CD4-positive, alpha-beta T cell (primary cell): ENCODE data around the gene UBTD1. TPM values are rescaled to one million over a fixed set of nuclear protein-coding genes. Genes with fewer than 3 reads are reported as not detected.

ENCODE experiments used
- ATAC-seq: fragments of 200-7000 bp; cut with Tn5 transposase; one replicate; pipeline ENCODE4 v1.10.0; 2022; ENCODE audit warnings: mild to moderate bottlenecking; ENCODE audit not compliant: poor library complexity
- CTCF ChIA-PET: fragments of 350-600 bp; sonication (Branson Sonifier 250); formaldehyde crosslinking; loops from one replicate; lab custom pipeline; 2021; ENCODE audit warnings: antibody characterized with exemption, inconsistent platforms; lab: Charles Lee
- POLR2A ChIA-PET: fragments of 350-600 bp; sonication (Branson Sonifier 250); formaldehyde crosslinking; loops from one replicate; lab custom pipeline; 2021; ENCODE audit warnings: antibody characterized with exemption, inconsistent platforms; lab: Charles Lee
- DNase-seq, 14 experiments: peaks; one replicate each; pipeline ENCODE4 v3.0.0-alpha.2; 2013 to 2020; ENCODE audit warnings: mixed read lengths in 2 of 14
- H3K27ac ChIP-seq, 2 donors: one replicate each; pipeline versions ENCODE4 v1.5.1 to v1.7.0; 2013; ENCODE audit warnings: low read length in 2 of 2, low read depth in 1 of 2, mild to moderate bottlenecking in 1 of 2
- H3K27me3 ChIP-seq, 2 experiments: 1 replicate in 1 of 2; 2 replicates in 1 of 2; pipeline versions ENCODE4 v1.6.1 to v1.7.0; 2013; ENCODE audit warnings: low read length in 2 of 2, control low read depth in 1 of 2, mild to moderate bottlenecking in 1 of 2, moderate library complexity in 1 of 2; ENCODE audit not compliant: insufficient read depth in 2 of 2, control insufficient read depth in 1 of 2
- H3K36me3 ChIP-seq: one replicate; pipeline ENCODE4 v1.6.1; 2013; ENCODE audit warnings: low read length, control low read depth; ENCODE audit not compliant: insufficient read depth
- H3K4me1 ChIP-seq: one replicate; pipeline ENCODE4 v1.6.1; 2013; ENCODE audit warnings: low read length, control low read depth; ENCODE audit not compliant: insufficient read depth
- H3K4me3 ChIP-seq: one replicate; pipeline ENCODE4 v1.5.1; 2013; ENCODE audit warnings: mild to moderate bottlenecking, low read length, moderate library complexity
- H3K9me3 ChIP-seq, 2 experiments: 1 replicate in 1 of 2; 2 replicates in 1 of 2; pipeline versions ENCODE4 v1.6.1 to v1.7.0; 2013; ENCODE audit warnings: low read length in 2 of 2, mild to moderate bottlenecking in 2 of 2, control low read depth in 1 of 2, moderate library complexity in 1 of 2; ENCODE audit not compliant: control insufficient read depth in 1 of 2, insufficient read depth in 1 of 2
- H3K27ac Mint-ChIP-seq: one replicate; pipeline ENCODE4 v1.8.0; 2020; ENCODE audit warnings: mixed read lengths
- H3K27me3 Mint-ChIP-seq: one replicate; pipeline ENCODE4 v1.8.0; 2021; ENCODE audit warnings: mixed read lengths
- H3K36me3 Mint-ChIP-seq: one replicate; pipeline ENCODE4 v1.8.0; 2021; ENCODE audit warnings: low read depth, mixed read lengths
- H3K4me1 Mint-ChIP-seq: one replicate; pipeline ENCODE4 v1.8.0; 2021; ENCODE audit warnings: low read depth, mixed read lengths
- H3K4me3 Mint-ChIP-seq: one replicate; pipeline ENCODE4 v1.8.0; 2020; ENCODE audit warnings: mild to moderate bottlenecking, mixed read lengths
- H3K9me3 Mint-ChIP-seq: one replicate; pipeline ENCODE4 v1.8.0; 2020; ENCODE audit warnings: mixed read lengths
- CTCF ChIP-seq: fragments of 200-600 bp; IDR thresholded peaks from one replicate; pipeline ENCODE4 v1.8.0; 2022; ENCODE audit warnings: antibody characterized with exemption, mild to moderate bottlenecking
- intact Hi-C, 2 experiments: fragments of 100-400 bp; cut with DNase I in 1 of 2; cut with micrococcal nuclease in 1 of 2; formaldehyde crosslinking; loops; one replicate each; pipeline versions ENCODE4 v1.15.1 to v1.9.0; 2023 to 2025; cut with DNase I, micrococcal nuclease
- total RNA-seq, 174 experiments: library from RNA in 2 of 174; stranded (reverse) in 2 of 174; gene quantifications; one replicate each; pipeline ENCODE4 v1.2.3 and lab custom pipeline; 2021 to 2026

UBTD1 gene
- total RNA-seq, 2 experiments from 2014 or later: 0.56 to 0.80 TPM

GRCh38 chr10:97540669-97541500 is 42.2 kb downstream of the UBTD1 start:
- ATAC-seq (no peak), DNase-seq (no peak)
- H3K9me3 Mint-ChIP-seq: no peaks in the 10 kb centered on the region
- H3K27ac Mint-ChIP-seq: no peak overlapping the region
- Histone ChIP-seq H3K27me3 (no peaks in the 10 kb centered on the region), H3K9me3 (no peaks in the 10 kb centered on the region), H3K27ac (no peak overlapping the region), H3K4me3 (no peak overlapping the region), H3K4me1 (peaks cover 10% of the 10 kb centered on the region), H3K36me3 (no peaks in the 10 kb centered on the region)
- POLR2A ChIA-PET: no interaction called here
- H3K27me3 Mint-ChIP-seq: no peaks in the 10 kb centered on the region
- no peaks in the 10 kb centered on the region for H3K4me1 Mint-ChIP-seq
- CTCF ChIA-PET: no interaction called here
- intact Hi-C loops: loop anchor here in 1 of 2 experiments (5.0 kb wide), 1 partner anchor 34 kb away; no protein-coding TSS in a partner anchor
- no peak overlapping the region for H3K4me3 Mint-ChIP-seq
- no peaks in the 10 kb centered on the region for H3K36me3 Mint-ChIP-seq
- TF ChIP-seq CTCF: no peak

DNA sequence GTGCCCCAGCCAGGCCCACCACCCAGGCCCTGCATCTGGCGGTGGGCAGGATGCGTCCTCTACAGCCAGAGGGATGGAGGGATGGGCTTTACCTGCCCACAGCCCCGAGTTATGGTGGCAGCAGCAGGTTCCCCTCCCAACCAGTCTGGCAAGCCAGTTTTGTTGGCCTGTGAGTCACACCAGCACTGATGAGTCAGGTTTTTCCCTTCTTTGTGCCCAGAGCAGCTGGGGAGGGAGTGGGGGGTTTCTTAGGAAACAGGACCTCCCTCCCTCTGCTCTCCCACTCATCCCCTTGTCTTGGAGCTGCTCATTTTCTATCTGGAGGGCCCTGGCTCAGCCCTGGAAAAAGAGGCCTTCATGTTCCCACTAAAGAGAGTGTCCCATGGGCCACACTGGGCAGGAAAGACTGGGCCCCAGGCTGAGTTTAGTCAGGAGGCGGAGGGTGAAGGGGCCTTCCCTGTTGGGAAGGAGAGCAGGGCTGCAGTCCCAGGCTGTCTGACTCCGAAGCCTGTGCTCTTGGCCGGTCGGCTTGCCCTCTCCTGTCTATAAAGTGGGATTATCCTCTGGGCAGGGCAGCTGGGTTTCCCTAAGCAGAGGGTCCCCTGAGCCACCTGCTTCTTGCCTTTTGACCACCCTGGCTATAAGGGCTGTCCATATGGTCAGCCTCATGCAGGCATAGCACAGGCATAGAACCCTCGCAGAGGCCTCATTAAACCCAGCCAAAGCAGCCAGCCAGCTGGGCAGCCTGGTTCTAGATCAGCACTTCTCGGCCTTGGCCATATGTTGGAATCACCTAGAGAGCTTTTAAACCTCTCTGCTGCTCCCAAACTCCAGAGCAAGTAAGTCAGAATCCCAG is 43.7 kb downstream of the UBTD1 start:
- Mint-ChIP-seq H3K4me1 (no peaks in the 10 kb centered on the region), H3K27me3 (no peaks in the 10 kb centered on the region), H3K36me3 (no peaks in the 10 kb centered on the region), H3K4me3 (no peak overlapping the region), H3K9me3 (no peaks in the 10 kb centered on the region), H3K27ac (no peak overlapping the region)
- Histone ChIP-seq H3K9me3 (no peaks in the 10 kb centered on the region), H3K36me3 (no peaks in the 10 kb centered on the region), H3K4me1 (peaks cover 10% of the 10 kb centered on the region), H3K4me3 (no peak overlapping the region), H3K27me3 (no peaks in the 10 kb centered on the region), H3K27ac (no peak overlapping the region)
- intact Hi-C loops: loop anchor here in 1 of 2 experiments (5.0 kb wide), 1 partner anchor 35 kb away; no protein-coding TSS in a partner anchor
- CTCF ChIA-PET: no interaction called here
- ATAC-seq: no peak
- TF ChIP-seq CTCF: no peak
- peak in 3 of 14 experiments; percentile 29 to 59 (median 55) for DNase-seq
- POLR2A ChIA-PET: no interaction called here

DNA sequence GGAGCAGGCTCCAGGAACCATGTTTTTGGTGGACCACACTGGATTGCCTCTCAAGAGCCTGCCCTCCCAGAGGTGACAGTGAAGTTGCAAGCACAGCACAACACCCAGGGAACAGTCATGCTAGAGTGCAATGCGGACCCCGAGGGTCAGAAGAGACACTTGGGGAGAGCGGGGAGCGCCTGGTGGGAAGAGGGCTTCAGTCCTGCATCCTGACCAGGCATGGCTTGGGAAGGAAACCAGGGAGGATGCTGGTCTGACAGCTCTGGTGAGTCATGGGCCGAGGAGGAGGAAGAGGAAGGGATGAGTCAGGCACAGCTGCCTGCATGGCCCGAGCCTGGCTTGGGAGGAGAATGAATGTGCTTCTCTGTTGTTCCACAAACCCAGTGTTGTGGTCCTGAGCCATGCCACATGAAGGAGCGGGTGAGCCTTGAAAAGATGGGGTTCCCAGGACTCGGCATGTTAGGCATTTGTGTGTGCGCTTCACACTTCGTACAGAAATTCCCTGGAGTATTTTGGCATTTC is 44.4 kb downstream of the UBTD1 start:
- H3K36me3 ChIP-seq: no peaks in the 10 kb centered on the region
- Mint-ChIP-seq H3K4me3 (no peak overlapping the region), H3K27me3 (no peaks in the 10 kb centered on the region), H3K27ac (no peak overlapping the region), H3K4me1 (no peaks in the 10 kb centered on the region), H3K36me3 (no peaks in the 10 kb centered on the region), H3K9me3 (no peaks in the 10 kb centered on the region)
- peaks cover 10% of the 10 kb centered on the region for H3K4me1 ChIP-seq
- intact Hi-C loops: loop anchor here in 1 of 2 experiments (5.0 kb wide), 1 partner anchor 36 kb away; no protein-coding TSS in a partner anchor
- no peak overlapping the region for H3K27ac ChIP-seq
- ATAC-seq (no peak), DNase-seq (peak in 3 of 14 experiments; percentile 49 to 72 (median 63))
- no peaks in the 10 kb centered on the region for H3K9me3 ChIP-seq
- CTCF ChIA-PET: interaction anchor here (1.4 kb wide), 1 partner anchor 11 kb away, joined by 3 read pairs; no protein-coding TSS in a partner anchor
- TF ChIP-seq CTCF: no peak
- no peaks in the 10 kb centered on the region for H3K27me3 ChIP-seq
- no peak overlapping the region for H3K4me3 ChIP-seq
- POLR2A ChIA-PET: no interaction called here
